WTC11 (cell line): ENCODE measurements around the gene DBT.

Source experiments
- JUN ChIP-seq: sonication (generic); formaldehyde crosslinking; IDR thresholded peaks from 2 replicates; pipeline ENCODE4 v1.8.0; 2023; ENCODE audit warnings: mild to moderate bottlenecking, missing genetic modification reagents
- TCF7 ChIP-seq: sonication (generic); formaldehyde crosslinking; IDR thresholded peaks from 2 replicates; pipeline ENCODE4 v1.8.0; 2022; ENCODE audit warnings: mild to moderate bottlenecking, low read depth, missing genetic modification reagents, moderate library complexity
- TF ChIP-seq, protein P1 (sequence below): sonication (generic); formaldehyde crosslinking; IDR thresholded peaks from 2 replicates; pipeline ENCODE4 v1.8.1; 2022; ENCODE audit warnings: mild to moderate bottlenecking, moderate library complexity, missing genetic modification reagents
- TF ChIP-seq, protein P2 (sequence below): fragments of 200-600 bp; IDR thresholded peaks from 2 replicates; pipeline ENCODE4 v1.8.0; 2022; ENCODE audit warnings: antibody characterized with exemption
- TF ChIP-seq, protein P3 (sequence below): sonication (generic); formaldehyde crosslinking; IDR thresholded peaks from 2 replicates; pipeline ENCODE4 v1.8.1; 2022; ENCODE audit warnings: low read depth, missing genetic modification reagents, borderline replicate concordance

DNA sequence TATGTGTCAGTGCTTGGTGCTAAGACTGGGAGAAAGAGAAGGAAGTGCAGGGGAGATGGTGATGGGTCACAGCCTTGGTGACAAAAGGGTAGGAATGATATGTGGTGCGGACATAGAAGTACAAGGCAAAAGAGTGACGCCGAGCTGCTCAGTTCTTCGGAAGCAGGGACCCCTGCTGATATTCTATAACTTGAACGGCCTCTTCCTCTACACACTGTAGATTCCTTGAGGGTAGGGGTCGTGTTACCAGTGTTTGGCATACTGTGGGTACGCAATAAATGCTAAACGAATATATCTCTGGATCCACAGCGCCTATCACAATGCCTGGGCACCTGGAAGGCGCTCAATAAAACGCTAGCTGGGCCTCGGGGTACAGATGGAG, 488 bp downstream of the DBT start:
- TF ChIP-seq, protein P1, sequence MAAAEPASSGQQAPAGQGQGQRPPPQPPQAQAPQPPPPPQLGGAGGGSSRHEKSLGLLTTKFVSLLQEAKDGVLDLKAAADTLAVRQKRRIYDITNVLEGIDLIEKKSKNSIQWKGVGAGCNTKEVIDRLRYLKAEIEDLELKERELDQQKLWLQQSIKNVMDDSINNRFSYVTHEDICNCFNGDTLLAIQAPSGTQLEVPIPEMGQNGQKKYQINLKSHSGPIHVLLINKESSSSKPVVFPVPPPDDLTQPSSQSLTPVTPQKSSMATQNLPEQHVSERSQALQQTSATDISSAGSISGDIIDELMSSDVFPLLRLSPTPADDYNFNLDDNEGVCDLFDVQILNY (CRISPR knock-in tag): no peak
- TF ChIP-seq, protein P2, sequence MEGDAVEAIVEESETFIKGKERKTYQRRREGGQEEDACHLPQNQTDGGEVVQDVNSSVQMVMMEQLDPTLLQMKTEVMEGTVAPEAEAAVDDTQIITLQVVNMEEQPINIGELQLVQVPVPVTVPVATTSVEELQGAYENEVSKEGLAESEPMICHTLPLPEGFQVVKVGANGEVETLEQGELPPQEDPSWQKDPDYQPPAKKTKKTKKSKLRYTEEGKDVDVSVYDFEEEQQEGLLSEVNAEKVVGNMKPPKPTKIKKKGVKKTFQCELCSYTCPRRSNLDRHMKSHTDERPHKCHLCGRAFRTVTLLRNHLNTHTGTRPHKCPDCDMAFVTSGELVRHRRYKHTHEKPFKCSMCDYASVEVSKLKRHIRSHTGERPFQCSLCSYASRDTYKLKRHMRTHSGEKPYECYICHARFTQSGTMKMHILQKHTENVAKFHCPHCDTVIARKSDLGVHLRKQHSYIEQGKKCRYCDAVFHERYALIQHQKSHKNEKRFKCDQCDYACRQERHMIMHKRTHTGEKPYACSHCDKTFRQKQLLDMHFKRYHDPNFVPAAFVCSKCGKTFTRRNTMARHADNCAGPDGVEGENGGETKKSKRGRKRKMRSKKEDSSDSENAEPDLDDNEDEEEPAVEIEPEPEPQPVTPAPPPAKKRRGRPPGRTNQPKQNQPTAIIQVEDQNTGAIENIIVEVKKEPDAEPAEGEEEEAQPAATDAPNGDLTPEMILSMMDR: no peak
- TF ChIP-seq TCF7 (no peak), JUN (CRISPR knock-in tag) (no peak)
- TF ChIP-seq, protein P3, sequence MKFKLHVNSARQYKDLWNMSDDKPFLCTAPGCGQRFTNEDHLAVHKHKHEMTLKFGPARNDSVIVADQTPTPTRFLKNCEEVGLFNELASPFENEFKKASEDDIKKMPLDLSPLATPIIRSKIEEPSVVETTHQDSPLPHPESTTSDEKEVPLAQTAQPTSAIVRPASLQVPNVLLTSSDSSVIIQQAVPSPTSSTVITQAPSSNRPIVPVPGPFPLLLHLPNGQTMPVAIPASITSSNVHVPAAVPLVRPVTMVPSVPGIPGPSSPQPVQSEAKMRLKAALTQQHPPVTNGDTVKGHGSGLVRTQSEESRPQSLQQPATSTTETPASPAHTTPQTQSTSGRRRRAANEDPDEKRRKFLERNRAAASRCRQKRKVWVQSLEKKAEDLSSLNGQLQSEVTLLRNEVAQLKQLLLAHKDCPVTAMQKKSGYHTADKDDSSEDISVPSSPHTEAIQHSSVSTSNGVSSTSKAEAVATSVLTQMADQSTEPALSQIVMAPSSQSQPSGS: no peak
